HepG2 (cell line): ENCODE data around the gene CSNK2B. TPM values are rescaled to one million over a fixed set of nuclear protein-coding genes. Genes with fewer than 3 reads are reported as not detected.
A peak's percentile ranks its signal among the peaks of the same experiment; 100 is the strongest.

Experiments used
- ATAC-seq: fragments of 200-7000 bp; cut with Tn5 transposase; 3 replicates; pipeline ENCODE4 v1.9.1; 2020; ENCODE audit warnings: mild to moderate bottlenecking, moderate library complexity
- BruUV-seq: library from RNA; stranded (reverse); fragments of 400-500 nt; replicated peaks from 2 replicates; lab custom pipeline; 2021; lab: Mats Ljungman, UMichigan
- CTCF ChIA-PET: fragments of 300-600 bp; formaldehyde crosslinking; extraction: SDS; loops from one replicate; lab custom pipeline; 2021; ENCODE audit warnings: low total read pairs, inconsistent platforms, low intra/inter-chr PET ratio; lab: Yijun Ruan, JAX
- POLR2A ChIA-PET: fragments of 350-600 bp; sonication (Branson Sonifier 250); formaldehyde crosslinking; loops from one replicate; lab custom pipeline; 2020; ENCODE audit warnings: antibody characterized with exemption, inconsistent platforms; lab: Yijun Ruan, JAX
- DNase-seq: peaks from one replicate; pipeline ENCODE4 v3.0.0-alpha.2; 2015; ENCODE audit warnings: low spot score
- FAIRE-seq: peaks from 3 replicates; lab custom pipeline; 2011; peaks lifted over from hg19 to GRCh38; lab: Jason Lieb, UNC
- H2AFZ ChIP-seq: one replicate; pipeline ENCODE4 v1.6.1; 2011; ENCODE audit warnings: low read length, inconsistent platforms
- H3K27ac ChIP-seq: fragments of 300-600 bp; 3 replicates; pipeline ENCODE4 v1.8.0; 2011; ENCODE audit warnings: mixed run types, mild to moderate bottlenecking, mixed read lengths, low read length, inconsistent platforms; ENCODE audit not compliant: insufficient read depth; ENCODE audit errors: extremely low read length
- H3K27me3 ChIP-seq, 2 experiments: fragments of 200-600 bp in 1 of 2; 2 replicates in 1 of 2; 3 replicates in 1 of 2; pipeline versions ENCODE4 v1.6.0 to v1.8.0; 2011; ENCODE audit warnings: low read length in 2 of 2, mild to moderate bottlenecking in 2 of 2, moderate library complexity in 2 of 2, inconsistent platforms in 1 of 2; ENCODE audit not compliant: insufficient read depth in 2 of 2, control insufficient read depth in 1 of 2
- H3K36me3 ChIP-seq, 2 experiments: fragments of 200-600 bp in 1 of 2; replicated peaks in 1 of 2; 2 replicates in 1 of 2; 3 replicates in 1 of 2; pipeline versions ENCODE4 v1.5.1 to v1.8.0; 2011; ENCODE audit warnings: low read length in 2 of 2, inconsistent platforms in 1 of 2; ENCODE audit not compliant: insufficient read depth in 2 of 2, control insufficient read depth in 1 of 2
- H3K4me1 ChIP-seq: 2 replicates; pipeline ENCODE4 v1.5.1; 2012; ENCODE audit warnings: low read length, inconsistent platforms; ENCODE audit not compliant: insufficient read depth
- H3K4me2 ChIP-seq: 2 replicates; pipeline ENCODE4 v1.6.0; 2011; ENCODE audit warnings: low read depth, low read length, inconsistent platforms
- H3K4me3 ChIP-seq, 3 experiments: fragments of 200-600 bp in 1 of 3; sonication (generic), shearing (Covaris generic) in 1 of 3; replicated peaks in 1 of 3; 2 replicates each; pipeline ENCODE4 v1.5.1; 2011 to 2016; ENCODE audit warnings: low read length in 3 of 3, inconsistent platforms in 2 of 3, low read depth in 2 of 3, mild to moderate bottlenecking in 2 of 3, control low read depth in 1 of 3, mixed read lengths in 1 of 3; ENCODE audit not compliant: insufficient read depth in 1 of 3
- H3K79me2 ChIP-seq: one replicate; pipeline ENCODE4 v1.6.1; 2011; ENCODE audit warnings: low read length, inconsistent platforms; ENCODE audit not compliant: insufficient read depth
- H3K9ac ChIP-seq: 2 replicates; pipeline ENCODE4 v1.6.0; 2011; ENCODE audit warnings: mild to moderate bottlenecking, low read depth, low read length, inconsistent platforms; ENCODE audit not compliant: insufficient read depth
- H3K9me3 ChIP-seq: 2 replicates; pipeline ENCODE4 v1.5.1; 2012; ENCODE audit warnings: mild to moderate bottlenecking, low read length
- H4K20me1 ChIP-seq: 2 replicates; pipeline ENCODE4 v1.6.0; 2011; ENCODE audit warnings: inconsistent platforms, mild to moderate bottlenecking, low read length, moderate library complexity; ENCODE audit not compliant: insufficient read depth
- AHDC1 ChIP-seq: sonication (generic); formaldehyde crosslinking; IDR thresholded peaks from 2 replicates; pipeline ENCODE4 v1.5.1; 2020; ENCODE audit warnings: mild to moderate bottlenecking, missing genetic modification reagents, borderline replicate concordance
- BHLHE40 ChIP-seq: IDR thresholded peaks from 2 replicates; pipeline ENCODE4 v1.6.1; 2011; ENCODE audit warnings: low read length, improper control_type of control experiment
- KLF6 ChIP-seq: IDR thresholded peaks from 2 replicates; pipeline ENCODE4 v1.8.0; 2016; ENCODE audit warnings: missing biosample characterization, missing genetic modification reagents
- MAFF ChIP-seq: IDR thresholded peaks from 2 replicates; pipeline ENCODE4 v1.6.1; 2011; ENCODE audit warnings: low read depth, low read length, improper control_type of control experiment
- NFE2 ChIP-seq: sonication (generic); formaldehyde crosslinking; IDR thresholded peaks from 2 replicates; pipeline ENCODE4 v1.4.0; 2020; ENCODE audit warnings: missing genetic modification reagents
- NONO ChIP-seq, 2 experiments: fragments of 450-650 bp in 1 of 2; sonication (generic) in 1 of 2; formaldehyde crosslinking in 1 of 2; IDR thresholded peaks in 1 of 2; conservative IDR thresholded peaks in 1 of 2; 2 replicates each; pipeline versions ENCODE4 v1.6.1 to v1.8.0; 2017 to 2022; ENCODE audit warnings: mild to moderate bottlenecking in 1 of 2, missing genetic modification reagents in 1 of 2, moderate library complexity in 1 of 2
- SALL1 ChIP-seq: sonication (generic); formaldehyde crosslinking; IDR thresholded peaks from 2 replicates; pipeline ENCODE4 v1.8.0; 2022; ENCODE audit warnings: mild to moderate bottlenecking, missing genetic modification reagents
- SETDB1 ChIP-seq: sonication (generic); formaldehyde crosslinking; IDR thresholded peaks from 2 replicates; pipeline ENCODE4 v1.5.1; 2020; ENCODE audit warnings: missing genetic modification reagents, mild to moderate bottlenecking, borderline replicate concordance
- SIX1 ChIP-seq: sonication (generic); formaldehyde crosslinking; IDR thresholded peaks from 2 replicates; pipeline ENCODE4 v1.4.0; 2020; ENCODE audit warnings: missing genetic modification reagents, borderline replicate concordance
- SMARCE1 ChIP-seq: fragments of 450-650 bp; IDR thresholded peaks from 2 replicates; pipeline ENCODE4 v1.6.1; 2017; ENCODE audit warnings: borderline replicate concordance
- SP2 ChIP-seq: sonication (generic); formaldehyde crosslinking; IDR thresholded peaks from 2 replicates; pipeline ENCODE4 v1.5.1; 2020; ENCODE audit warnings: mild to moderate bottlenecking, missing genetic modification reagents
- ZBTB42 ChIP-seq: sonication (generic); formaldehyde crosslinking; IDR thresholded peaks from 2 replicates; pipeline ENCODE4 v1.5.0; 2020; ENCODE audit warnings: mild to moderate bottlenecking, missing genetic modification reagents
- ZNF230 ChIP-seq: sonication (generic); formaldehyde crosslinking; IDR thresholded peaks from 2 replicates; pipeline ENCODE4 v1.4.0; 2020; ENCODE audit warnings: mild to moderate bottlenecking, missing genetic modification reagents
- ZNF572 ChIP-seq: sonication (generic); formaldehyde crosslinking; IDR thresholded peaks from 2 replicates; pipeline ENCODE4 v1.5.1; 2020; ENCODE audit warnings: mild to moderate bottlenecking, missing genetic modification reagents
- ZNF589 ChIP-seq: sonication (generic); formaldehyde crosslinking; conservative IDR thresholded peaks from 2 replicates; pipeline ENCODE4 v1.8.0; 2022; ENCODE audit warnings: mild to moderate bottlenecking, moderate library complexity, missing genetic modification reagents
- ZNF704 ChIP-seq: sonication (generic); formaldehyde crosslinking; IDR thresholded peaks from 2 replicates; pipeline ENCODE4 v1.8.1; 2023; ENCODE audit warnings: mild to moderate bottlenecking, inconsistent platforms, moderate library complexity, missing genetic modification reagents, borderline replicate concordance
- WGBS: methylation state at CpG from one replicate; pipeline ENCODE4 v1.1.6; 2017; ENCODE audit warnings: low lambda C conversion rate; 5-methylcytosine and 5-hydroxymethylcytosine counted together
- in situ Hi-C: cut with HindIII; loops from 2 replicates; pipeline ENCODE4 v1.10.0; 2017; ENCODE audit warnings: low pct_unique_long_range_greater_than_20kb; ENCODE audit not compliant: extremely low pct_ligation_motif_present
- intact Hi-C: fragments of 100-400 bp; cut with micrococcal nuclease; formaldehyde crosslinking; loops from one replicate; pipeline ENCODE4 v1.10.0; 2022; ENCODE audit not compliant: unreplicated experiment
- polyA plus RNA-seq, 8 experiments: library from polyadenylated mRNA; depleted of rRNA in 3 of 8; stranded (reverse) in 7 of 8; unstranded in 1 of 8; fragments of >200 nt; fragmentation: Illumina TruSeq in 4 of 8; extraction: Trizol in 4 of 8; gene quantifications; 2 replicates each; pipeline versions ENCODE4 v1.2.1 to v1.2.3, GENCODE V29; 2011 to 2016; ENCODE audit warnings: low read depth in 4 of 8, missing spikeins in 1 of 8, mixed read lengths in 1 of 8; ENCODE audit not compliant: insufficient read depth in 1 of 8
- total RNA-seq, 5 experiments: library from RNA; depleted of rRNA; stranded (reverse); fragments of >200 nt; fragmentation: Illumina TruSeq; extraction: Trizol; gene quantifications; 2 replicates each; pipeline ENCODE4 v1.2.3, GENCODE V29; 2016; ENCODE audit warnings: low read depth in 1 of 5

CSNK2B gene
- total and polyA plus RNA-seq, 2 of the 13 experiments (the other 11 are each of a cell fraction or from before 2014, with no cell fraction given) = 111 to 296 TPM

- ChIA-PET POLR2A (interaction anchor here (0.6 to 2.7 kb wide), 11 partner anchors 9 to 133 kb away, joined by 3 to 57 read pairs (median 12); partner anchors contain the start of genes APOM, CLIC1, CSNK2B and GPANK1), CTCF (no interaction called here)
- ATAC-seq (no peak), DNase-seq (no peak), FAIRE-seq (no peak)
- in situ Hi-C loops = no loop called here
- Histone ChIP-seq H2AFZ (no peak overlapping the region), H3K4me1 (peaks cover 39% of the 10 kb centered on the region), H3K9ac (peak overlapping the region; percentile 95), H3K36me3 (peaks cover 4 to 13% of the 10 kb centered on the region in 2 experiments; a peak in 4 of 5 replicates), H3K27me3 (no peaks in the 10 kb centered on the region; a peak in 2 of 5 replicates), H3K4me3 (peak overlapping the region; percentile 71 to 84 (median 81)), H3K4me2 (peak overlapping the region; percentile 99), H3K79me2 (peaks cover 22% of the 10 kb centered on the region), H4K20me1 (no peaks in the 10 kb centered on the region), H3K9me3 (no peaks in the 10 kb centered on the region), H3K27ac (peak overlapping the region; percentile 85)
- BruUV-seq = TSS peak; percentile 61
- intact Hi-C loops = loop anchor here (2.0 to 5.0 kb wide), 2 partner anchors 21 to 35 kb away; partner anchors contain the start of genes CLIC1 and LY6G5C
- WGBS = 51% methylated on average over 7 of the region's 7 CpGs
- TF ChIP-seq AHDC1 (CRISPR knock-in tag) (no peak), ZNF704 (CRISPR knock-in tag) (no peak), MAFF (no peak), NONO (IDR thresholded peaks at IDR 0.05) (no peak), NONO (CRISPR knock-in tag; conservative IDR thresholded peaks at IDR 0.05) (0 out of 2 replicates have a peak, but pooled peaks have one; percentile 18), SP2 (CRISPR knock-in tag) (no peak), ZNF230 (CRISPR knock-in tag) (no peak), SALL1 (CRISPR knock-in tag) (0 out of 2 replicates have a peak, but pooled peaks have one; percentile 10), ZNF589 (CRISPR knock-in tag) (no peak), NFE2 (no peak), SETDB1 (no peak), ZBTB42 (CRISPR knock-in tag) (0 out of 2 replicates have a peak, but pooled peaks have one; percentile 4), BHLHE40 (no peak), ZNF572 (CRISPR knock-in tag) (peak; percentile 57; the same call in 1 of the 2 replicates), SMARCE1 (no peak), KLF6 (CRISPR knock-in tag) (no peak), SIX1 (no peak)
Measured at GRCh38 chr6:31701666-31702404, 36.0 kb downstream of the CSNK2B start.
